Activated T-cell treated with anti-CD3 and anti-CD28 coated beads for 4 hours (primary cell): ENCODE measurements around the gene HRC.
"Not testable (repeated sequence)": the region's sequence is repeated elsewhere in the genome, so short reads cannot be mapped to it uniquely, and the experiment has no call there.

ENCODE experiments used
- DNase-seq: peaks from one replicate; pipeline ENCODE4 v3.0.0-alpha.2; 2020

Gene HRC

GRCh38 chr19:49132974-49133609 is 22.1 kb downstream of the HRC start:
- DNase-seq, result no peak

- DNase-seq, result no peak
These were observed 24.9 kb downstream of the HRC start for GRCh38 chr19:49130325-49130724.

DNA sequence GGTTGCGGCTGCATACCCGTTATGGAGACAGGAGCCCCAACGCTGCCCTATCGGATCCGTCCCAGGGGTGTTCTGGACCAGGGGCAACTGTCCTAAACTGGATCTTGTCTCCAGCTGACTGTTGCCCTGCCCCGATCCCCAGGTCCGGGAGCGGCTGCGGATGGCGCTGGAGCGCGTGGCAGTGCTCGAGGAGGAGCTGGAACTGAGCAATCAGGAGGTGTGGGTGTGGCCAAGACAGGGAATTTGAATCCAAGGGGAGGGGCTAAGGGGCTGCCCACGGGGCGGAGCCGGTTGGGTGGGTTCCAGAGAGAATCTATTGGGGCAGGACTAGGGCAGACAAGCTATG is 26.0 kb downstream of the HRC start:
- DNase-seq, result no peak

DNA sequence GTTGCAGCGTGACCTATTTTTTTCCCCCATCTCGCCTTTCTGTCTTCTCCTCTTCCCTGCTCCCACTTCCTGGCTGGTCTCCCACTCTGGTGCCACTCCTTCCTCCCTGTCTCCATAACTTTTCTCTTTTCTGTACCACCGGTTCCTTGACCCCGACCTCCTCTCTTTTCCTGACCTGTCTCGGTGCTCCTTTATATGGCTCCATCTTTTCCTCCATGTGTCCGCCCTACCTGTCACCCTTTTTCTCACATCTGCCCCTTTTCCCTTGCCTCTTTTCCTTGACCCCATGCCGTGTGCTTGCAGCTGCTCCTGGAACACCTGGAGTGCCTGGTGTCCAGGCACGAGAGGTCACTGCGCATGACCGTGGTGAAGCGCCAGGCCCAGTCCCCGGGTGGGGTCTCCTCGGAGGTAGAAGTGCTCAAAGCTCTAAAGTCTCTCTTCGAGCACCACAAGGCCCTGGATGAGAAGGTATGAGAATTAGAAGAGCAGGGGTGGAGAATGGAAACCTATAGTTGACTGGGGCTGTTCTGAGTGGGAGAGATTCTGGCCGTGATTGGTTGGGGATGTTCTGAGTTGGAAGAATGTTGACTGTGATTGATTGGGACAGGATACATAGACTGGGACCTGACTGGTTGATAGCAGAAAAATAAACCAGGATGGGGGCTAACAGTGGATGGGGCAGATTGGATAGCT is 26.5 kb downstream of the HRC start:
- DNase-seq, result no peak

DNA sequence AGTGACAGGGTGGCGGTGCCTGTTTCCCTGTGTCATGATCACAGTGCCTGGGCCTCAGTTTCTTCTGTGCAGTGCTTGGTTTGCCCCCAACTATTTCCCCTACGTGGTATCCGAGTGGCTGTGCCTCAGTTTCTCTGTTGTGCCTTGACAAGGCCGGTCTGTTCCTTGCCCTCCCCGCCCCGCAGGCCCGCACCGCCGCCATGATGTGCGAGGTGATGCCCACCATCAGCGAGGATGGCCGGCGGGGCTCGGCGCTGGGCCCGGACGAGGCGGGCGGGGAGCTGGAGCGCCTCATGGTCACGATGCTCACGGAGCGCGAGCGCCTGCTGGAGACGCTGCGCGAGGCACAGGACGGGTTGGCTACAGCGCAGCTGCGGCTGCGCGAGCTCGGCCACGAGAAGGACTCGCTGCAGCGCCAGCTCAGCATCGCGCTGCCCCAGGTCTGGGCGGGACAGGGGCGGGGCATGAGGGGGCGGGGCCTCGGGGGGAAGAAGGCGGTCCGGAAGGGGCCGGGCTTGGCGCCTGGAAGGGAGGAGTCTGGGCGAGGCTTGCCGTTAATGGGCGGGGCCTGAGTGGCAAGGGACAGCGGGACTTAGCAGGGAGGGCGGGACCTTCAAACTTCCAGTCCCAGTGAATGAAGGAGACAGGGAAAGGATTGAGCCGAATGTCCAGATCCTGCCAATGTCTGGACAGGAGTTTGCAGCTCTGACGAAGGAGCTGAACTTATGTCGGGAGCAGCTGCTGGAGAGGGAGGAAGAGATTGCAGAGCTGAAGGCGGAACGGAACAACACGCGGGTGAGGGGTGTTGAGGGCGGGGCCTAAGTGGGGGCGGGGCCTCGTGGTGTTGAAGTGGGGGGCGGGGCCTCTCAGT is 27.3 kb downstream of the HRC start:
- DNase-seq, result peak; percentile 91

GRCh38 chr19:49127225-49127624 is 28.0 kb downstream of the HRC start:
- DNase-seq, result not testable (repeated sequence)

DNA sequence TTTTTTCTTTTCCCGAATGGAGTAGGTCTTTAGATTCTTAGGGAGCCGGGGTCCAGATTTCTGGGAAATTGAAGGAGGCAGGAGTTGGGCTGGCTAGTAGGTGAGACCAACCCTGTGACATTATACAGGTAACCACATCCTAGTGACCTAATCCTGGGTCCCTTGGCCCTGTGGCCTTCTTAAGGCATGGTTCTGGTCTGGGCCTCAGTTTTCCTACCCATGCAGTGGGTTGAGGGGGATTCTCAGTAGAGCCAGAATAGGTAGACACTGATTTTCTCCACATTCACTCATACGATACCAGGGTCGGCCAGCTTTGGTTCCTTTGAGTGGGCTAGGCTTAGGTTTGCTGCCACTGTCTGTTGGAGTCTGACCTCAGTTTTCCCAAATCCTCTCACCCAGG is 28.6 kb downstream of the HRC start:
- DNase-seq, result no peak

DNA sequence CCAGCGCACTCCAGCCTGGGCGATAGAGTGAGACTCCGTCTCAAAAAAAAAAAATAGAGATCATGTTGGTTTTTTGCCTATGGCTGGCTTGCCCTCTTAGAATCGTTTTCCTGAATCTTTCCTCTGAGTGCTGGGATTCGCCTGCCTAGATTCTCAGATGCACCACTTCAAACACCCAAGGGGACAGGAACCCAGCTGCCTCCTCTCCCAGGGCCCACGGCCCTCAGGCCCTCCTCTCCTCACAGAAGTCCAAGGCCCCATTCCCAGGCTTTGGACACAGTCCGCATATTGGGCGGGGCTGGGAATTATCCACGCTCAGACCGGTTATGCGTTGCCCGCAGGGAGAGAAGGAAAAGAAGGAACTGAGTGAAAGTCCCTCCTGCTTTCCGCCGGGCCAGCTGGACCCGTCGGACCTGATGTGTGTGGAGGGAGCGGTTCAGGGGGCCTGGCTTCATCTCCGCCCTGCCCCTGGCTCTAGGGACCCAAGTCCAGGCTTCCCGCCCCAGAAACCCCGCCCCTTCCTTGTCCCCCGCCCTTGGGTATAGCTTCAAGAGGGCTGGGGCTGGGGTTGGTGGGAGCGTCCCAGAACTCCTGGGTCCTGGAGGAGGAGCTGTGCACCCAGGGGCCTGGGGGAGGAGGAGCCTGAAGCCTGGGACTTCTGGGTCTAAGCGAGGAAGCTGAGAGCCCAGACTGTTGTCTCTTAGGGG is 30.0 kb downstream of the HRC start:
- no peak for DNase-seq

GRCh38 chr19:49123285-49123684 is 31.9 kb downstream of the HRC start:
- not testable (repeated sequence) for DNase-seq

DNA sequence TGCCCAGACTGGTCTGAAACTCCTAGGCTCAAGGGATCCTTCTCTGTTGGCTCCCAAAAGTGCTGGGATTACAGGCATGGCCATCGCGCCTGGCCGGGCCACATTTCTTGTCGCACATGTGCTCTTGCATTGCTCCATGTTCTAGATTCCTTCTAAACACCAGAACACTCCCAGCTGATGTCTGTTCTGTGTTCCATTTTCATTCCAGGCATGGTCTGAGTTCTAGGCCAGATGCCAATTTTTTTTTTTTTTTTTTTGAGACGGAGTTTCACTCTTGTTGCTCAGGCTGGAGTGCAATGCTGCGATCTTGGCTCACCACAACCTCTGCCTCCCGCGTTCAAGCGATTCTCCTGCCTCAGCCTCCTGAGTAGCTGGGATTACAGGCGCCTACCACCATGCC is 33.4 kb downstream of the HRC start:
- not testable (repeated sequence) for DNase-seq

GRCh38 chr19:49120868-49121267 is 34.3 kb downstream of the HRC start:
- no peak for DNase-seq

DNA sequence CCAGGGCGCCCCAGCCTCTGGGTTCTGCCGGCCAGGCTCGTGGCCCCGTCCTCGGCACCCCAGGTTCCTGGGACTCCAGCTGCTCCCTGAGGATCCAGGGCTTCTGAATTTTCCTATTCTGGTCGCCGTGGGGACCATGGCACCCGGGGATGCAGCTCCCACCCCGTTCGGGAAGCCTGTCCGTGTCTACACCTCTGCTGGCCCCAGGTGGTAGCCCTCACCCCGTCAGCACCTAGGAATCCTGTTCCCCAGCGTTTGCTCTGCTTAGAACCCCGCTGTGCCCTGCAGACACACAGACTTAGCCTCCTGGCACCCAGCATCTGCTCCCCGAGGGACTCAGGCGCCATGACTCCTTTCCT is 34.9 kb downstream of the HRC start:
- DNase-seq, result no peak

DNA sequence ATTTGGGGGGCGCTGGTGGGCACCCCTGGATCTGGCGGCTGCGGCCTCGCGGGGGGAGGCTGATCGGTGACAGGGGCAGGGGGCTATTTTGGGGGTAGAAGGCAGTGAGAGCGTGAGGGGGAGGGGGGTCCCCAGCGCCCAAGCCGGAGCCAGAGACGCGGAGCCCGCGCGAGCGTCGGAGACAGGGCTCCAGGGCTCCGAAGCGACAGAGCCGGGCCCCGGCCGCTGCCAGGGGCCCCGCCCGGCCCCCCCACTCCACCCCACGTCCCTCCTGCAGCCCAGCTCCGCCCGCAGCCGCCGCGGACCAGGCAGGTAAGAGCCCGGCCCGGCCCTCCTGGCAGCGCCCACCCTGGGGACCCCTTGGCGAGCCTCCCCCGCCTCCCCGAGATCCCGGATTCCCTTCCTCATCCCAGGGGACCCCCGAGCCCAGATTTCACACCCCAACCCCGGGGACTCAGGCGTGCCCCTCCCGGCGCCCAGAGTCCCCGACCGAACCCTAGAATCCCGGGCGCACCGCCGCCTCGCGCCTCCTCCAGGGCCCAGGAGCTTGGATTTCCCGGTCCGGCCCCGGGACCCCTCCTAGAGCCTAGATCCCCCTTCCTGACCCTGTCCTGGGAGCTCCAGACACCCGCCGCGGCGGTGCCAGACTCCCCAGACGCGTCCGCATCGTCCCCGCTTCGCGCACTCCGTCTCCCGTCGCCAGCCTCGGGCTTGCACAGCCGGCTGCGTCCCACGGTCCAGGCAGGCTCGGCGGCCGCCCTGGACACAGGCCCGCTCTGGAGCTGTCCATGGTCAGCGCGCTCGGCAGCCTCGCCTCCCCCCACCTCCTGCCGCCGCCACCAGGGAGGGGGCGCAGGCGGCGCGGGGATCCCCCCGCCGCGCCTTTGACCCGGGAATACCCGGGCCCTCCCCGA is 35.5 kb downstream of the HRC start, which contains the start of gene PPFIA3:
TSS of gene PPFIA3 (plus strand) at position 134 of the 914 bp plus-strand sequence. CDS start 8,330 bp downstream, outside the sequence.
- DNase-seq, result no peak

GRCh38 chr19:49118565-49119410 is 36.4 kb downstream of the HRC start, which contains the start of gene C19orf73:
TSS of gene C19orf73 (minus strand) at chr19:49119143. CDS start at chr19:49119022, 121 bp downstream.
- peak; percentile 91 for DNase-seq

GRCh38 chr19:49117677-49118564 is 37.3 kb downstream of the HRC start:
- no peak for DNase-seq

DNA sequence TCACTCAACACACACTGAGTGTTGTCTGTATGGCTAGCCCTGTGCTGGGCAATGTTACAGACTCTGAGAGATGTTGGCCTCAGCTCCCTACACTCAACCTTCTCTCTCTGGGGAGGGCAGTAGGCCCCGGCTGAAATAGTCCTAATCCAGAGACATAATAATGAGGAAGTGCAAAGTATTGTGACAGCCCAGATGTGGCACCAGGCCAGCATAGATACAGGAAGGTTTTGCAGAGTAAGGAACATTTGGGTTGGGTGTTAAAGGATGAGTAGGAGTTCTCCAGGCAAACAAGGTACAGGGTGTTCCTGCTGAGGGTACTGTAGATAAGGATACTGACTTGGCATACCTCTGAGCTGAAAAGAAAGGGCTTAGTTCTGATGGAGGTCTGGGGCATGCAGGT is 38.7 kb downstream of the HRC start:
- DNase-seq, result no peak

- peak; percentile 52 for DNase-seq
These were observed 40.4 kb downstream of the HRC start for GRCh38 chr19:49114630-49115363.

GRCh38 chr19:49113762-49114629 is 41.2 kb downstream of the HRC start, which contains the start of gene LIN7B:
TSS of gene LIN7B (plus strand) at chr19:49114370. CDS start at chr19:49114405, 35 bp downstream.
- peak; percentile 56 for DNase-seq
